Adrenal gland (tissue), 5 donors: ENCODE results near the gene GNG3.

Experiments
- CTCF ChIP-seq, 6 experiments: fragments of 450-650 bp in 4 of 6; fragments of 200-600 bp in 2 of 6; sonication (generic) in 1 of 6; IDR thresholded peaks; 1 replicate in 5 of 6; 2 replicates in 1 of 6; pipeline versions ENCODE4 v1.5.1 to v1.8.0; 2016 to 2021; ENCODE audit warnings: antibody characterized with exemption in 6 of 6, mild to moderate bottlenecking in 2 of 6, moderate library complexity in 1 of 6
- POLR2A ChIP-seq, 2 donors: fragments of 450-650 bp; IDR thresholded peaks; one replicate each; pipeline ENCODE4 v1.6.1; 2017; ENCODE audit warnings: antibody characterized with exemption in 2 of 2, mild to moderate bottlenecking in 2 of 2, moderate library complexity in 1 of 2
- donor health status: DM: no; HTN: no; CAD: no.

GRCh38 chr11:62708793-62709192 is 1.3 kb downstream of the GNG3 start:
- TF ChIP-seq CTCF (IDR thresholded peaks at IDR 0.05) (no peak), POLR2A (IDR thresholded peaks at IDR 0.05) (no peak)
